T-helper 17 cell (primary cell): ENCODE results near the gene TOB1. TPM values are rescaled to one million over a fixed set of nuclear protein-coding genes. Genes with fewer than 3 reads are reported as not detected.

Experiments
- ATAC-seq: fragments of 150-1000 bp; cut with Tn5 transposase; 2 replicates; pipeline ENCODE4 v1.10.0; 2021; ENCODE audit warnings: mild to moderate bottlenecking, moderate library complexity
- DNase-seq, 3 donors: peaks; one replicate each; pipeline versions ENCODE4 v3.0.0 to v3.0.0-alpha.2; 2020 to 2021
- H3K9me3 ChIP-seq: one replicate; pipeline ENCODE4 v1.7.0; 2013; ENCODE audit warnings: low read length, mild to moderate bottlenecking; ENCODE audit not compliant: control insufficient read depth, poor library complexity, severe bottlenecking
- H3K27ac Mint-ChIP-seq: one replicate; pipeline ENCODE4 v1.8.0; 2022; ENCODE audit warnings: mild to moderate bottlenecking, moderate library complexity, mixed read lengths
- H3K27me3 Mint-ChIP-seq: one replicate; pipeline ENCODE4 v1.8.0; 2022; ENCODE audit warnings: mixed read lengths
- H3K36me3 Mint-ChIP-seq: one replicate; pipeline ENCODE4 v1.8.0; 2022; ENCODE audit warnings: low read depth, mixed read lengths
- H3K4me1 Mint-ChIP-seq: one replicate; pipeline ENCODE4 v1.8.0; 2022; ENCODE audit warnings: mild to moderate bottlenecking, mixed read lengths
- H3K4me3 Mint-ChIP-seq: one replicate; pipeline ENCODE4 v1.8.0; 2022; ENCODE audit warnings: mild to moderate bottlenecking, moderate library complexity, mixed read lengths
- total RNA-seq, 4 donors: library from RNA in 2 of 4; stranded (reverse) in 2 of 4; gene quantifications; one replicate each; pipeline ENCODE4 v1.2.3 and lab custom pipeline; 2022 to 2026

TOB1 gene
- total RNA-seq, 2 donors from 2014 or later = 226 to 358 TPM

DNA sequence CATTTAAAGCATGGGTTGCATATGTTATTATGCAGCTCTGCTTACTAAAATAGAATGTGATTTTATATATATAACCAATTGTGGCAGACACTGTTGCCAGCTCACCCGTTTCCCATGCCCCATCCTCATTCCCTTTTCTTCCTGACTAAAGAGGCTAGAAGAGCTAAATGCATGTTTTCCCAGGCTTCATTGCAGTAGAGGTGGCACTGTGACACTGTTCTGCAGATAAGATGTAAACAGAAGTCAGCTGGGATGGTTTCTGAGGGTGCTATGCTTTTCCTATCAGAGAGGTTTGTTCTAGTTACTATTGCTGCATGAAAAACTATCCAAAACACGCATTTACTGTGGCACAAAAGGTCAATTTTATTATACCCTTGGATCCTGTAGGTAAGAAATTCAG is 5.7 kb upstream of the TOB1 start:
- H3K9me3 ChIP-seq = no peaks in the 10 kb centered on the region
- no peak for DNase-seq
- H3K27ac Mint-ChIP-seq = peak overlapping the region; percentile 82
- ATAC-seq = no peak
- H3K4me1 Mint-ChIP-seq = peaks cover 30% of the 10 kb centered on the region
- peak overlapping the region; percentile 85 for H3K4me3 Mint-ChIP-seq
- no peaks in the 10 kb centered on the region for H3K36me3 Mint-ChIP-seq
- no peaks in the 10 kb centered on the region for H3K27me3 Mint-ChIP-seq

DNA sequence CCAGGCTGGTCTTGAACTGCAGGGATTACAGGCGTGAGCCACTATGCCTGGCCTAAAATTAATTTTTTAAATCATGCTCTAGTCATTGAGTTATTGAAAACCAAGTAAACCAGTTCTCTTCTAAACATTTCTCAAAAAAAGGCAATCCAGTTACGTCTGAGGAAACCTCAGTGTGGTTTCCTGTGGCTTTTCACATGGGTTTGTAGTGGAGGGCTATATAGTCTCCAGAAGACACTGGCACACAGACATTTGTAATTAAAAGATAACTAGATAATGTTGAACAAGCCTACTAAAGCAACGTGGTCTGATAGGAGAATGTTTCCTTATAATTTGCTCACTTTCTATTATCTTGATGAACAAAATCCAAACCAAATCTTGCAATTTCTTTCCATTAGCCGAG is 5.2 kb upstream of the TOB1 start:
- ATAC-seq = peak; percentile 35
- Mint-ChIP-seq H3K27ac (peak overlapping the region; percentile 82), H3K36me3 (no peaks in the 10 kb centered on the region), H3K27me3 (no peaks in the 10 kb centered on the region), H3K4me3 (peak overlapping the region; percentile 85), H3K4me1 (peaks cover 33% of the 10 kb centered on the region)
- H3K9me3 ChIP-seq = no peaks in the 10 kb centered on the region
- no peak for DNase-seq

DNA sequence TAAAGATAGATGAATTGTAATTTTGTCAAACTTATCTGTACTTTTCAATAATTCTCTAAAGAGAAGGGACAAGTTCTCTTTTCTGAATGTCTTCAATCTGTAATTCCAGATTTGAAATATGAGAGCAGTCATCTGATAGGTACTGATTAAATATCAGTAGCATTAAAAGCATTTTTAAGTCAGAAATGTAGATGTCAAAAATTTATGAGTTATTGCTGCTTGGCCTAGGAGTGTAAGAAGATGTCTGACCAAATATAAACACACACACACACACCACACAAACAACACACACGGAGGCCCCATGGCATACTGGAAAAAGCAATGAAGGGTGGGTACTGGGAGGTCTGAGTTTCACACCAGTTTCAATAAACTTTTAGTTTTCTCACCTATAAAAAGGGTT is 2.4 kb upstream of the TOB1 start:
- ATAC-seq = no peak
- Mint-ChIP-seq H3K4me3 (peak overlapping the region; percentile 95), H3K36me3 (peaks cover 2% of the 10 kb centered on the region), H3K4me1 (peaks cover 38% of the 10 kb centered on the region), H3K27ac (peak overlapping the region; percentile 97), H3K27me3 (no peaks in the 10 kb centered on the region)
- no peak for DNase-seq
- H3K9me3 ChIP-seq = no peaks in the 10 kb centered on the region

DNA sequence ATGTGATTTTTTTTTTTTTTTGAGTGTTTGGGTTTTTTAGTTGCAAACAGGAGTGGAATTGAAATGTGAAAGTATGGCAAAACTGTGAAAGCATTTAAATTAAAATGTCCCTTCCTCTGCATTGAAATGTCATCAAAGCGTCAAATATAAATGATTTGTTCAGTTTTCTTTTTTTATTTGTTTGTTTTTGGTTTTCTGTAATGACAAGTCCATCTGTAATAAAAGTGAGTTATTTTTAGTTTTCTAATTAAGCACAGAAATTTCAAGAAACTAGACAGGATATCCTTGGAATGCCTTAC is 1.9 kb upstream of the TOB1 start:
- peak overlapping the region; percentile 97 for H3K27ac Mint-ChIP-seq
- peaks cover 42% of the 10 kb centered on the region for H3K4me1 Mint-ChIP-seq

DNA sequence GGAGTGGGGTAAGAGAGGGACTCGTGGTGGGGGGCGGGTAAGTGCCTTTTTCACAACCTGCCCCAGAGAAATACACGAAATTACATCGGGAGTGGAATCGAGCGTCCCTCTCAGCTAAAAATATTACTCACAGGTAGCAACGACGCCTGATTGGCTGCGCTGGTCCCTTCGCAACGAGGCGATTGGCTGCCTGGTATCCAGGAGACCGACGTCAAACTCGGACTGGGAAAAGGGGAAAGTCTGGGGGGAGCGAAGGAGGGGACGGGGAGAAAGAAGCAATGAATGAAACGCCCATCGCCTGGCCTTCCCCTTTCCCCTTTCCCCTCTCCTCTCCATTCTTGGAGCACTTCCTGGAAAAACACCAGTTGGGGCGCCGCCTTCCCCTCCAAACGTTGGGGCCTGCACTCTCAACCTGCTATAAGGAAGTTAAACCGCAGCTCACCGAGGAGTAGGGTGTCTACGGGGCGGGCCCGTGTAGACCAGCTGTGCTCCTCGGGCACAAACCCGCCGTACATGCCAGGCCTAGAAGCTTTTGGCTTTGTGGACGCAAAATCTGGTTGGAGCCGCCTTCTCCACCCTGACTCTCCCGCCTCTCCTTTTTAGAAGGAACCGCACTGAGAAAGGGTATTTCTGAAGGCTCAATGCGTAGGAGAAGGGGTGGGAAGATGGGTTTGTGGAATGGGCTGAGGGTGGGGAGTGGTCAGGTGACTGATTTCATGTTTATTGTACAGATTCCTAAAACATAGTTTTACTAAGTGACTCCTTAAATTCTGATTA is 1.4 kb upstream of the TOB1 start:
- peaks cover 46% of the 10 kb centered on the region for H3K4me1 Mint-ChIP-seq
- DNase-seq (peak; percentile 64 to 75 (median 67)), ATAC-seq (peak; percentile 54)
- H3K4me3 Mint-ChIP-seq = peak overlapping the region; percentile 95
- H3K9me3 ChIP-seq = no peaks in the 10 kb centered on the region
- H3K27me3 Mint-ChIP-seq = no peaks in the 10 kb centered on the region
- H3K27ac Mint-ChIP-seq = peak overlapping the region; percentile 97
- peaks cover 8% of the 10 kb centered on the region for H3K36me3 Mint-ChIP-seq

More for the DNA sequence above, 1.9 kb upstream of the TOB1 start:
- no peak for DNase-seq
- no peaks in the 10 kb centered on the region for H3K27me3 Mint-ChIP-seq
- H3K9me3 ChIP-seq = no peaks in the 10 kb centered on the region
- H3K4me3 Mint-ChIP-seq = peak overlapping the region; percentile 95
- ATAC-seq = no peak
- H3K36me3 Mint-ChIP-seq = peaks cover 5% of the 10 kb centered on the region

DNA sequence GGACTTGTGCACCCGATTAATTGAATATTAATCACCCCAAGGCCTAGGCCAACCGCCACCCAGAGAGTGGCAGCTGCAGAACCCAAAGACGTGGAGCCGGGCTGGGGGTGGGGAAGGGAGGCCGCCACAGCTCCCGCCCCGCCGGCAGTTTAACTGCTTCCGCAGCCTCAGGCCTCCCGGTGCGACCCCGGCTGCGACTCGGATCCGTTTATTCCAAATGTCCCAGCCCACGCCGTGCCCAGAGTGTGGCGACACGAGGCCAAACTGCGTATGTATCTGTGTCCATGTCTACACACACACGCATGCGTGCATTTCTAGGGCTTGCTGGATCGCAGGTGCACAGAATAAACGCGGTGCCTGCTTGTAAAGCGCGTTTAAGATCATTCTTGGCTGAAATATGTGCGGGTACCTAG is 802 bp upstream of the TOB1 start:
- DNase-seq = peak; percentile 45 to 57 (median 55)
- Mint-ChIP-seq H3K27ac (peak overlapping the region; percentile 97), H3K36me3 (peaks cover 9% of the 10 kb centered on the region), H3K4me3 (peak overlapping the region; percentile 95), H3K27me3 (no peaks in the 10 kb centered on the region), H3K4me1 (peaks cover 46% of the 10 kb centered on the region)
- no peaks in the 10 kb centered on the region for H3K9me3 ChIP-seq
- ATAC-seq = peak; percentile 42

DNA sequence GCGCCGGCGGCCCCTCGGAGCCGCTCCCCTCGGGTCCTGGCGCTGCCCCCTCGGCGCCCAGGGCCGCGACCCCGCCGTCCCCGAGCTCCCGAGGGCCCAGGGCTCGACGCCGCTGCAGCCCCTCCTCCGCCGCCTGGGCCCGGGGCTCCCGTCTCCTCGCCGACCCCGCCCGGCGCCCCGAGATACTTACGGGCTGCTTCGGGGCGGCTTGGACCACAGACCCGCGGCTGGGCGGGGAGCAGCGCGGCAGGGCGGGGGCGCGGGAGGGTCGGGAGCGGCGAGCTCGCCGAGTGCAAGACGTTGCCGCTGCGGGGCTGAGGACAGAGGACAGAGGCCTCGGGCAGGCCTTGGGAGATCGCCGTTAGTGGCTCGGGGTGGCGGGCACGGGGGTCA is 290 bp downstream of the TOB1 start:
- no peak for DNase-seq
- Mint-ChIP-seq H3K4me3 (peak overlapping the region; percentile 99), H3K4me1 (peaks cover 46% of the 10 kb centered on the region), H3K27ac (peak overlapping the region; percentile 97), H3K27me3 (no peaks in the 10 kb centered on the region), H3K36me3 (peaks cover 15% of the 10 kb centered on the region)
- ATAC-seq = no peak
- H3K9me3 ChIP-seq = no peaks in the 10 kb centered on the region

DNA sequence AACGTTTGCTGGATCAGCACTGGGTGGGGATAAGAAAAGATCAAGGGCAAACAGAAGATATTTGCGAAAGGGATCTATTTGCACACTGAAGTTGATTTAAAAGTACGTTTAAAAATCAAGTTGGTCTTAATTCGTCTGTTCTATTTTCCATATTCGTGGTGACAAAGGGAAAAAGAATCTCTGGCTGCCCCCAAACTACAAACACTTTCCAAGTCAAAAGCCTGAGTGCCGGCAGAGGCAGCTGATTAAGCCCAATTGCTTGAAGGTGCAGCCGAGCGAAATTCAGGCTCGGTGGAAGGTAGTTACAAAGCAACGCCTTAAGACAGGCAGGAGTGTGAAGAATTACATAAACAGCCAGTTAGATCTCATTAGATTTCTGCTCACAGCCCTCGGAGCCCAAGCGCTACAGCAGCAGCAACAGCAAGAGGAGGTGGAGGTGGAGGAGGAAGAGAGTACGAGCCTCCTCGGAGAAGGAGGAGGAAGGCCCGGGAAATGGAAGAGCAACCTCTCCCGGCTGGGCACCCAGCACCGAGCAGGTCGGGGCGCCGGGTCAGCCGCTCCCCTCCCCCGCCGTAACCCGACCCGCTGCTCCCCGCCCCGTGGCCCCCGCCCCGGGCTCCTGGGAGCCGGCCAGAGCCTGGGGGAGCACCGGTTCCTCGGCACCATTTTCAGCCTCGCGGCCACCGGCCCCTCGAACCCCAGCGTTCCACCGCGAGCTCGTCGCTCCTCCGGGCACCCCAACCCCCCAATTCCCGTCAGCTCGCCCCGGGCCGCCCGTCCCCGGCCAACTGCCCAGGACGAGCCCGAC is 890 bp downstream of the TOB1 start:
- Mint-ChIP-seq H3K27me3 (no peaks in the 10 kb centered on the region), H3K4me1 (peaks cover 48% of the 10 kb centered on the region), H3K36me3 (peaks cover 15% of the 10 kb centered on the region), H3K27ac (peak overlapping the region; percentile 97), H3K4me3 (peak overlapping the region; percentile 99)
- DNase-seq = peak; percentile 27 to 32 (median 28)
- no peaks in the 10 kb centered on the region for H3K9me3 ChIP-seq
- no peak for ATAC-seq

DNA sequence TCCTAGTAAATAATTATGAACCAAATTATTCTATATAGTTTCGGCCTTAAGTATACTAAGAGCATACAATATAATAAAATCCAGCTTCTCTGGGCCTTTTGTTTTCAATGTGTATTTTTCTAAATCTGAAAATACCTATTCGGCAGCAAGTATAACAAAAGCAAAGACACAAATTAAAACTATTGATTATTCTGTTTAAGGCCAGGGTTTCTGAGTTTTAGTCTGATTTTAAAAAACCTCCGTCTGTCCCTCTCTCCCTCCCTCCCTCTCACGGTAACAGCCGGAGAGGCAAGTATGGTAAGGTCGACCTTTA is 1.5 kb downstream of the TOB1 start:
- Mint-ChIP-seq H3K36me3 (peaks cover 15% of the 10 kb centered on the region), H3K4me3 (peak overlapping the region; percentile 99), H3K27ac (peak overlapping the region; percentile 97), H3K27me3 (no peaks in the 10 kb centered on the region), H3K4me1 (peaks cover 45% of the 10 kb centered on the region)
- no peaks in the 10 kb centered on the region for H3K9me3 ChIP-seq
- DNase-seq (no peak), ATAC-seq (no peak)

DNA sequence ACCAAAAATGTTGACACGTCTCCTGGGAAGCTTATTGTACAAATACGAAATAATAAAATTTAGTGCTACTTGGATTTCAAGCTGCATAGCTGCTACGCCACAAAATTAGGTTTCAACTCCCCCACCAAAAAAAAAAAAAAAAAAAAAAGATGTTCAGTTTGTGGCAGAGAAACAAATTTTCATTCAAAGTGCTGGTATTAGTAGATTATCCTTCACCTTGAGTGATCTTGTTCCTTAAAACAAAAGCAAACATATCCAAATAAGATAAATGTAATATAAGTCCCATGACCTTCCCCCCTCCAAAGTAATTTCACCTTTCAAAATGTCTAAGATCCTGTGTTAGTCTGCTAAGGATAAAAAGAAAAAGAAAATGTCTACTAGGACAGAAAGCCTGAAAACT is 2.2 kb downstream of the TOB1 start:
- peaks cover 15% of the 10 kb centered on the region for H3K36me3 Mint-ChIP-seq
- no peaks in the 10 kb centered on the region for H3K9me3 ChIP-seq
- peaks cover 44% of the 10 kb centered on the region for H3K4me1 Mint-ChIP-seq
- peak overlapping the region; percentile 99 for H3K4me3 Mint-ChIP-seq
- DNase-seq (no peak), ATAC-seq (no peak)
- no peaks in the 10 kb centered on the region for H3K27me3 Mint-ChIP-seq
- H3K27ac Mint-ChIP-seq = peak overlapping the region; percentile 97

DNA sequence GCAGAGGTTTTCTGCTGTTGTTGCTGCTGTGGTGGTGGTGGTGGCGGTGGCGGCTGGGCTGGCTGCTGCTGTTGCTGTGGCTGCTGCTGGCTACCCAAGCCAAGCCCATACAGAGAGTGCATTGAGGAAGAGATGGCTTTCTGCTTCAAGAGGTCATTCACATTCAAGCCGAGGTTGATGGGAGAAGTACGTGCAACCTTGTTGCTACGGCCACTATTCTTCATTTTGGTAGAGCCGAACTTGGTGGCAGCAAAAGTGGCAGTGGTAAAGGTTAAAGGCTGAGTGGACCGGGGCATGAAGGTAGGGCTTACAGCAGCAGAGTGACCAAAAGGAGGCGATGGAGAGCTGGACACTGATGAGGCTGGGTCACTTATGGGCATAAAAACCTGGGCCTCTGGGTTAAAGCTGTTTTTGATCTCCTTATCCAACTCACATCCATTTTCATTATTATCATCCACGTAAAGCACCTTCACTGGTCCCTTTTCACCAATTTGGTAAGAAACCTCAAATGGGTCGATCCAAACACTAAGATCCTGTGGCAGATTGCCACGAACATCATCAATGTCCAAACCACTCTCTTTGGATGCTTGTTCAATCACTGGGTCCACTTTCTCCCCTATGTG is 2.8 kb downstream of the TOB1 start:
- ATAC-seq = no peak
- H3K27me3 Mint-ChIP-seq = no peaks in the 10 kb centered on the region
- peaks cover 15% of the 10 kb centered on the region for H3K36me3 Mint-ChIP-seq
- peak overlapping the region; percentile 97 for H3K27ac Mint-ChIP-seq
- H3K4me3 Mint-ChIP-seq = peak overlapping the region; percentile 99
- no peak for DNase-seq
- no peaks in the 10 kb centered on the region for H3K9me3 ChIP-seq
- peaks cover 41% of the 10 kb centered on the region for H3K4me1 Mint-ChIP-seq

DNA sequence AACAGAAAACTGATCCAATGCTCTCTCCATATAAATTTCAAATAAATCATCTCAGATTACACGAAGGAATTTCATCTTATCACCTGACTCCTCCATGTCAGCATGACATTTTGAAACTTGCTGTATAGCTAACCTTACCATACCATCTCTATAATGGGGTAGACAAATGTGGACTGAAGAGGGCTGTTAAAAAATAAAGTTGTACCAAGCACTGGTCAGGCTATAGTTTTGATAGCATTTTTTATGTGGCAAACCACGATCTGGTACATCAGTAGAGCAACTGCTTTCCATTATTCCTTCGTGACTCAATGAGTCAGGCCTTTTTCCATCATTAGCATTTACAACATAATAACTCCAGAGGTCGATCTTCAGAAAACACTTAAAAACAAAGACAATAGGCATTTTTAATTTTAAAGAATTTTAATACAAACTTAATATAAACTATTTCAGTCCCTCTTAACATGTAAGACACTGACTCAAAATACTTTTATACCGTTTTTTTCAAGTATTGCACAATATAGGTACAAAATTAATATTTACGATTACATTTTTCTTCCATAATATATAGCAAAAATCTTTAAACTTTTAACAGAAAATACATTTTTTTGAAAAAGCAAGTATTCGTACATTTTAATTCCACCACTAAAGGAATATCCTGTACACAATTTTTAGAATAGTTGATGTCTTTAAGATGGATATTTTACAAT is 4.2 kb downstream of the TOB1 start:
- no peak for ATAC-seq
- H3K4me1 Mint-ChIP-seq = peaks cover 31% of the 10 kb centered on the region
- DNase-seq = no peak
- peak overlapping the region; percentile 68 for H3K4me3 Mint-ChIP-seq
- no peaks in the 10 kb centered on the region for H3K27me3 Mint-ChIP-seq
- no peaks in the 10 kb centered on the region for H3K9me3 ChIP-seq
- peaks cover 15% of the 10 kb centered on the region for H3K36me3 Mint-ChIP-seq
- peak overlapping the region; percentile 69 for H3K27ac Mint-ChIP-seq

DNA sequence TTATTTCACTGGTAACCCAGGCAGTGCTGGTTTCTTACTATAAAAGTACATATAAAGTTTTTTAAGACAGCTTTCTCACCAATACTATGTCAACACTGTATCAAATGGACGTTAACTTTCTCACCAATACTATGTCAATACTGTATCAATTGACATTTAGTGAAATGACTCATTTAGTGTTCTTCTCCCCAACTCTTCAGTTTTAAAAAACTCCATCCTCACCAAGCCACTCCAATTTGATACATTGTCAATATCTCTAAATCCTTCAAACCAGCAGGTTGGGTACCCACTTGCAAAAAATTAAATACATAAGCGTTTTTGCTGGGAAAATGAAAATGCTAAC is 4.8 kb downstream of the TOB1 start:
- H3K4me1 Mint-ChIP-seq = peaks cover 28% of the 10 kb centered on the region
- DNase-seq = no peak
- no peaks in the 10 kb centered on the region for H3K27me3 Mint-ChIP-seq
- peak overlapping the region; percentile 22 for H3K4me3 Mint-ChIP-seq
- H3K36me3 Mint-ChIP-seq = peaks cover 15% of the 10 kb centered on the region
- peak overlapping the region; percentile 69 for H3K27ac Mint-ChIP-seq
- H3K9me3 ChIP-seq = no peaks in the 10 kb centered on the region
- no peak for ATAC-seq
